ENCODE data around the gene SLC43A3.

- no peak for TF ChIP-seq POLR2A (IDR thresholded peaks at IDR 0.05)
- TF ChIP-seq CTCF (IDR thresholded peaks at IDR 0.05) = no peak
Measured at GRCh38 chr11:57361926-57362325, 65.0 kb downstream of the SLC43A3 start.

Data from testis (tissue), 2 donors.